ENCODE measurements around the gene SDC4. TPM values are rescaled to one million over a fixed set of nuclear protein-coding genes. Genes with fewer than 3 reads are reported as not detected.

Gene SDC4
- total and polyA plus RNA-seq, 10 donors: 10.4 to 56.1 (median 29.6) TPM

GRCh38 chr20:45322952-45323383 is 25.3 kb downstream of the SDC4 start:
- intact Hi-C loops (cut with DNase I; ENCODE audit: low total_unique reads): loop anchor here (5.0 kb wide), 1 partner anchor 114 kb away; no protein-coding TSS in a partner anchor

GRCh38 chr20:45320948-45321595 is 27.2 kb downstream of the SDC4 start:
- no peak for DNase-seq
- Histone ChIP-seq H3K27ac (peak overlapping the region in 2 of 8 donors; percentile 19 to 50), H3K27me3 (replicated peaks in 1 of 7) (peaks cover 0 to 16% (median 10%) of the 10 kb centered on the region in 7 donors), H3K36me3 (peaks cover 0 to 5% (median 0%) of the 10 kb centered on the region in 6 donors), H3K4me1 (peaks cover 3 to 53% (median 30%) of the 10 kb centered on the region in 6 donors), H3K4me3 (no peak overlapping the region), H3K9me3 (no peaks in the 10 kb centered on the region)
- intact Hi-C loops (cut with DNase I; ENCODE audit: low total_unique reads): loop anchor here (5.0 kb wide), 1 partner anchor 116 kb away; no protein-coding TSS in a partner anchor
- TF ChIP-seq CTCF (IDR thresholded peaks at IDR 0.05 in 8 of 11, conservative IDR thresholded peaks at IDR 0.05 in 3 of 11) (no peak), POLR2AphosphoS5 (IDR thresholded peaks at IDR 0.05) (no peak), POLR2A (IDR thresholded peaks at IDR 0.05) (no peak)
- WGBS, 5 donors: 49 to 61% (median 53%) methylated on average over 5 of the region's 5 CpGs

More at GRCh38 chr20:45322952-45323383, 25.3 kb downstream of the SDC4 start:
- Histone ChIP-seq H3K36me3 (peaks cover 0 to 11% (median 0%) of the 10 kb centered on the region in 6 donors), H3K9me3 (no peaks in the 10 kb centered on the region), H3K27me3 (replicated peaks in 1 of 7) (no peaks in the 10 kb centered on the region), H3K4me1 (peaks cover 3 to 45% (median 30%) of the 10 kb centered on the region in 6 donors), H3K4me3 (no peak overlapping the region), H3K27ac (no peak overlapping the region)
- WGBS, 5 donors: 46 to 70% (median 53%) methylated on average over 6 to 7 of the region's 7 CpGs
- DNase-seq: no peak
- TF ChIP-seq POLR2AphosphoS5 (IDR thresholded peaks at IDR 0.05) (peak in 1 of 3 donors; percentile 67), CTCF (IDR thresholded peaks at IDR 0.05 in 8 of 11, conservative IDR thresholded peaks at IDR 0.05 in 3 of 11) (peak in 4 of 11 experiments; percentile 21 to 42 (median 38)), POLR2A (IDR thresholded peaks at IDR 0.05) (no peak)

- no peak overlapping the region for H3K4me3 ChIP-seq
- intact Hi-C loops (cut with DNase I; ENCODE audit: low total_unique reads): loop anchor here (5.0 kb wide), 1 partner anchor 453 kb away; no protein-coding TSS in a partner anchor
- DNase-seq: no peak
- H3K27me3 ChIP-seq (replicated peaks in 1 of 7): peaks cover 0 to 37% (median 17%) of the 10 kb centered on the region in 7 donors
- no peaks in the 10 kb centered on the region for H3K9me3 ChIP-seq
- peaks cover 3 to 55% (median 30%) of the 10 kb centered on the region in 6 donors for H3K4me1 ChIP-seq
- no peak overlapping the region for H3K27ac ChIP-seq
- TF ChIP-seq POLR2AphosphoS5 (IDR thresholded peaks at IDR 0.05) (no peak), CTCF (IDR thresholded peaks at IDR 0.05 in 8 of 11, conservative IDR thresholded peaks at IDR 0.05 in 3 of 11) (no peak), POLR2A (IDR thresholded peaks at IDR 0.05) (no peak)
- WGBS, 5 donors: 46 to 70% (median 59%) methylated on average over 2 of the region's 2 CpGs
- no peaks in the 10 kb centered on the region for H3K36me3 ChIP-seq
Measured at GRCh38 chr20:45318948-45319347, 29.3 kb downstream of the SDC4 start.

GRCh38 chr20:45318386-45318939 is 29.8 kb downstream of the SDC4 start:
- no peak for TF ChIP-seq POLR2A (IDR thresholded peaks at IDR 0.05)
- TF ChIP-seq POLR2AphosphoS5 (IDR thresholded peaks at IDR 0.05): no peak
- TF ChIP-seq CTCF (IDR thresholded peaks at IDR 0.05 in 8 of 11, conservative IDR thresholded peaks at IDR 0.05 in 3 of 11): no peak
- H3K9me3 ChIP-seq: no peaks in the 10 kb centered on the region
- intact Hi-C loops (cut with DNase I; ENCODE audit: low total_unique reads): loop anchor here (5.0 kb wide), 1 partner anchor 454 kb away; no protein-coding TSS in a partner anchor
- DNase-seq: no peak
- WGBS, 5 donors: 64 to 69% (median 66%) methylated on average over 7 of the region's 7 CpGs
- H3K36me3 ChIP-seq: no peaks in the 10 kb centered on the region
- no peak overlapping the region for H3K27ac ChIP-seq
- peaks cover 0 to 42% (median 17%) of the 10 kb centered on the region in 7 donors for H3K27me3 ChIP-seq (replicated peaks in 1 of 7)
- no peak overlapping the region for H3K4me3 ChIP-seq
- H3K4me1 ChIP-seq: peaks cover 3 to 55% (median 30%) of the 10 kb centered on the region in 6 donors

All from spleen (tissue), 11 donors.